GM12874 (cell line): ENCODE results near the gene TMEM132D.

ENCODE experiments used
- TF ChIP-seq, protein P1 (sequence below): IDR thresholded peaks from 2 replicates; pipeline ENCODE4 v1.5.1; 2011; ENCODE audit warnings: low read depth, mild to moderate bottlenecking, control low read depth, low read length, moderate library complexity; ENCODE audit not compliant: insufficient read depth

Gene TMEM132D

DNA sequence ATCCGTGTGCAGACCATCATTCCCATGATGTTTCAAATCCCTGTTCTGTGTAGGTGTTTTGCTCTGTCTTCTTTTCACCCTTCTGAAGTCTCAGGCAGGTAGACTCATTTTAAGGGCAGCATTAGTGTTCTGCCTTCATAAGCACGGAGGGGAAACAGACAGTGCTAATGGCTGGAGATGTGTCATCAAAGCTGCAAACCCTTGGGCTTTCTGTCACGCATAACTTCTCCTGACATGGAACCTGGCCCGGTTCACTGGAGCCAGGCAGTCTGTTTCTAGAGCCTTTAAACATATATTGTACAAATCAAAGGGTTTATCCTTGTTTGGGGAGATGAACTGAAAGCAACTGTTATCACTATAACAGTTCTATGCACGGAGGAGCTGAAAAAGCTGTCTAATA, 141.4 kb downstream of the TMEM132D start:
- TF ChIP-seq, protein P1, sequence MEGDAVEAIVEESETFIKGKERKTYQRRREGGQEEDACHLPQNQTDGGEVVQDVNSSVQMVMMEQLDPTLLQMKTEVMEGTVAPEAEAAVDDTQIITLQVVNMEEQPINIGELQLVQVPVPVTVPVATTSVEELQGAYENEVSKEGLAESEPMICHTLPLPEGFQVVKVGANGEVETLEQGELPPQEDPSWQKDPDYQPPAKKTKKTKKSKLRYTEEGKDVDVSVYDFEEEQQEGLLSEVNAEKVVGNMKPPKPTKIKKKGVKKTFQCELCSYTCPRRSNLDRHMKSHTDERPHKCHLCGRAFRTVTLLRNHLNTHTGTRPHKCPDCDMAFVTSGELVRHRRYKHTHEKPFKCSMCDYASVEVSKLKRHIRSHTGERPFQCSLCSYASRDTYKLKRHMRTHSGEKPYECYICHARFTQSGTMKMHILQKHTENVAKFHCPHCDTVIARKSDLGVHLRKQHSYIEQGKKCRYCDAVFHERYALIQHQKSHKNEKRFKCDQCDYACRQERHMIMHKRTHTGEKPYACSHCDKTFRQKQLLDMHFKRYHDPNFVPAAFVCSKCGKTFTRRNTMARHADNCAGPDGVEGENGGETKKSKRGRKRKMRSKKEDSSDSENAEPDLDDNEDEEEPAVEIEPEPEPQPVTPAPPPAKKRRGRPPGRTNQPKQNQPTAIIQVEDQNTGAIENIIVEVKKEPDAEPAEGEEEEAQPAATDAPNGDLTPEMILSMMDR, result no peak

DNA sequence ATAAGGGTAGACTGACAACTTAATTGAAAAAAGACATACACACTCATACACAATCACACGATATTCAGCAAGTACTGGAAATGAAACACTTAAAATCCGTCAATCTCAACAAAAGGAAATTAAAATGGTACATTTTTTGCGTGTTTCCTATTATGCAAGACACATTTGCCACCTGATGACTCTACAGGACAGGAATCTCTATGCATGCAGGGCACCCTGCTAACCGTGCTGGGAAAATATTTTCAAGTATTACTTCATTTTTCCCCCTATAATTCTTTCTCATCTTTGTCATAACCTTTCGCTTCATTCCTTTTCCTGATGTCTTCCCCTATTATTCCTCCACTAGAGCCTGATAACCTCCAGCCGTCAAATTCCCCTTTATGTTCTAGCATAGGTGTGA, 150.2 kb downstream of the TMEM132D start:
- TF ChIP-seq, protein P1, result no peak

DNA sequence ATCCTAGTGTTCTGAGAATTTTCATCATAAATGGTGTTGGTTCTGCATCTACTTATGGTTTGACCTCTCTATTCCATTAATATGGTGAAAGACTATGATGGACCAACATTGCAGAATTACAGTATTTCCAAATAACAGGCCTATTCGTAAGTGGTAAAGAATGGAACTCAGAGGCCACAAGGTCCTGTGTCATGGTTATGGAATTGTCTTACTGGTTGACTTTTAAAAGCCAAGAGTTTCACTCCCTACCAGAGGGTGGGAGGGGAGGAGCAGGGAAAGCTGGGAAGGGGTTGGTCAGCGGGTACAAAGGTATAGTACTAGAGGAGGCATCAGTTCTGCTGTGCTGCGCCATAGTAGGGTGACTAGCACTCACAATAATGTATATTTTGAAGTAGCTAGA, 153.4 kb downstream of the TMEM132D start:
- TF ChIP-seq, protein P1, result no peak

DNA sequence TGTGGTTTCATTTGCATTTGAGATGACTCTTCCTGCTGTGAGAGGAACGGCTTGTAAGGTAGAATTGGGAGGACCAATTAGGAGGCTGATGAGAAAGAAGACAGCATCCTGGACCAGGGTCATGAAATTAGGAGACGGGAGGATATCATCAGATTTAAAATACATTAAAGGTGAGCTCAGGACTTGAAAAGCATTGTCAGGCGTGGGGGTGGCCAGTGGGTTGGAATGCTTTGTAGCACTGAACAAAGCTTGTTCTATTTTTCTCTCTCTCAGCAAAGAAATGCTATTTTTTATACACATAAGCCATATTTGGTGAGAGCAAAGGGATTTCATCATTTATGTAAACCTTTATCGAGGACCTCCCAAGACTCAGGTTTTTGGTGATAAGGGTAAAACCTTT, 157.5 kb downstream of the TMEM132D start:
- TF ChIP-seq, protein P1, result no peak

DNA sequence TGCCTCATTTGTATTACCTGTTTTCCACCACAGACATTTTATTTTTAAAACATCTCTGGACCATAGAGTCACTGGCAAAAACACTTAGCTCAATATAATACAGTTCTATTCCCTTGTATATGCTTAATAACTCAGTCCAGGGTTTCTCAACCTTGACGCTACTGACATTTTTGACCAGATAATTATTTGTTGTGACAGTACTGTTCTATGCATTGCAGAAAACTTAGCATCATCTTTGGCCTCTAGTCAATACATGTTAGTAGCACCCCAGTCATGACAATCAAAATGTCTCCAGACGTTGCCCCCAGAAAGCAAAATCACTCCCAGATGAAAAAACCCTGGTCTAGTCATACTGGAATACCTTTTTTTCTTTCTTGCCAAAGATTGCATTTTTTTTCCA, 174.7 kb downstream of the TMEM132D start:
- TF ChIP-seq, protein P1, result no peak

DNA sequence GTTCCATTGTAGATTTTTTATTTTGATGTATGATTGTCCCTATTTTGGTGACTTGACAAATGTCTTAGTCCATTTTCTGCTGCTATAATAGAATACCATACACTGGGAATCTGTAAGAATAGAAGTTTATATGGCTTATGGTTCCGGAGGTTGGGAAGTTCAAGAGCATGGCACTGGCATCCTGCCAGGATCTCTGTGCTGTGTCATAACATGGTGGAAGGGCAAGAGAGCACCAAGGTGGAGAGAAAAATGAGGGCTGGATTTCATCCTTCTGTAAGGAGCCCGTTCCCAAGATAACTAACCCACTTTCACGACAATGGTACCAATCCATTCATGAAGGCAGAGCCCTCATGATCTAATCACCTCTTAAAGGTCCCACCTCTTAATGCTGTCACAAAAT, 176.7 kb downstream of the TMEM132D start:
- TF ChIP-seq, protein P1, result no peak

DNA sequence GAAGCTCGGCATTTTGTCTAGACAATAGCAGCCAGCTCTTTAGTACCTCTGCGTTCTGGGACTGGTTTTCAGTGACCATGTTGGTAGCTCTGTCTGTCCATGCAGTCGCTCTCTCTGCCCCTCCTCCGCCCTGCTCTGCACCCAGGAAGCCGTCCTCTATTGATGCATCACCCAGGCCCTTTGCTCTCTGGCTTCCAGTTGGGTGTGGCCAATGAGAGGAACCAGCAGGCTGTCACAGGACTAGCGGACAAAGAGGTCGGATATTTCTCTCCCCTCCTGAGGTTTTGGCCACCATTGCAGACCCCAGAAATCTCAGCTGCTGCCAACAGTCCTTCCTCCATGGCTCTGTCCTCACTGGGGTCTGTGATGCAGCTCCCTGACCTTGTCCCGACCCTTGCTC, 180.6 kb downstream of the TMEM132D start:
- TF ChIP-seq, protein P1, result no peak

DNA sequence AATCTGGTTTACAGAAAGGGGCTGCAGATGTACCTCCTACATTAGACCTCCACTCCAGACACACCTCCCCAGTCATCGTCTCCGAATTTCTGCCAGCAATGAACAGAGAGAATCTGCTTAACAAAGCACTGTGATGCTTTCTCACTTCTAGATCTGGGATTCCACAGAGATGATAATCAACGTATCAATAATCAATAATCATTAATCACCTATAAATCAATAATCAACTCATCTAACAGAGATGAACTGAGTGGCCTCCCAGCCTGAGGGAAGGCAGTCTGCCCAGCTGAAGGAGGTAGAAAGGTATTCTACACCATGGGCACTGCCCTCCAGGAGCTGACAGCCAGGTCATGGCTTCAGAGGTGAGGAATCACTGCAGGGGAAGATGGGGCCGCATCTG, 183.2 kb downstream of the TMEM132D start:
- TF ChIP-seq, protein P1, result no peak
